Sigmoid colon (tissue), 7 donors: ENCODE results near the gene PIK3R5. TPM values are rescaled to one million over a fixed set of nuclear protein-coding genes. Genes with fewer than 3 reads are reported as not detected.

Source experiments
- DNase-seq: peaks from one replicate; pipeline ENCODE4 v3.0.0-alpha.2; 2019
- H3K27ac ChIP-seq, 4 donors: fragments of 200-600 bp; sonication (generic); one replicate each; pipeline ENCODE4 v1.5.1; 2016 to 2019; ENCODE audit warnings: mild to moderate bottlenecking in 1 of 4
- H3K27me3 ChIP-seq, 3 donors: fragments of 200-600 bp; sonication (generic); one replicate each; pipeline ENCODE4 v1.5.1; 2019; ENCODE audit warnings: mild to moderate bottlenecking in 1 of 3
- H3K36me3 ChIP-seq, 4 donors: fragments of 200-600 bp; sonication (generic); one replicate each; pipeline ENCODE4 v1.5.1; 2016 to 2019
- H3K4me1 ChIP-seq, 4 donors: fragments of 200-600 bp; sonication (generic); one replicate each; pipeline ENCODE4 v1.5.1; 2017 to 2019
- H3K4me3 ChIP-seq, 4 donors: fragments of 200-600 bp; sonication (generic); one replicate each; pipeline ENCODE4 v1.5.1; 2017 to 2019; ENCODE audit warnings: mild to moderate bottlenecking in 2 of 4, moderate library complexity in 1 of 4
- H3K9me3 ChIP-seq, 4 donors: fragments of 200-600 bp in 3 of 4; sonication (generic) in 3 of 4; one replicate each; pipeline versions ENCODE4 v1.5.1 to v1.6.1; 2013 to 2019
- CTCF ChIP-seq, 4 experiments: fragments of 450-650 bp in 3 of 4; fragments of 200-600 bp in 1 of 4; IDR thresholded peaks; one replicate each; pipeline ENCODE4 v1.5.1; 2016 to 2019; ENCODE audit warnings: antibody characterized with exemption in 4 of 4, mild to moderate bottlenecking in 3 of 4, moderate library complexity in 2 of 4
- EP300 ChIP-seq, 4 donors: sonication (generic); formaldehyde crosslinking; IDR thresholded peaks; one replicate each; pipeline ENCODE4 v1.6.1; 2017; ENCODE audit warnings: antibody characterized with exemption in 4 of 4
- POLR2A ChIP-seq, 2 donors: fragments of 450-650 bp; IDR thresholded peaks; one replicate each; pipeline ENCODE4 v1.6.1; 2016; ENCODE audit warnings: antibody characterized with exemption in 2 of 2, mild to moderate bottlenecking in 2 of 2, moderate library complexity in 2 of 2
- POLR2AphosphoS5 ChIP-seq, 4 donors: sonication (generic); formaldehyde crosslinking; IDR thresholded peaks; one replicate each; pipeline ENCODE4 v1.6.1; 2017; ENCODE audit warnings: antibody characterized with exemption in 4 of 4
- WGBS, 2 donors: extraction: QIAGEN DNeasy Blood & Tissue Kit; methylation state at CpG; one replicate each; pipeline ENCODE4 v1.1.7; 2013; 5-methylcytosine and 5-hydroxymethylcytosine counted together
- intact Hi-C: fragments of 100-400 bp; cut with DNase I; formaldehyde crosslinking; loops from one replicate; pipeline ENCODE4 v1.15.1; 2023
- polyA plus RNA-seq, 3 donors: library from polyadenylated mRNA; stranded (reverse); fragments of 200-250 nt; gene quantifications; one replicate each; pipeline ENCODE4 v1.2.3, GENCODE V29; 2013
- total RNA-seq, 4 donors: library from RNA; depleted of rRNA; stranded (reverse); fragments of >200 nt; gene quantifications; one replicate each; pipeline ENCODE4 v1.1.0, GENCODE V29; 2016
- donor health status: healthy with polysubstance abuse.
- donor health status: Bipolar disorder and iron deficiency.
- donor health status: healthy.

Gene PIK3R5
- total and polyA plus RNA-seq, 7 donors, result 2.4 to 13.6 (median 8.2) TPM

- TF ChIP-seq CTCF (IDR thresholded peaks at IDR 0.05), result no peak
- Histone ChIP-seq H3K4me1 (no peaks in the 10 kb centered on the region), H3K36me3 (no peaks in the 10 kb centered on the region), H3K27me3 (peaks cover 0 to 3% (median 0%) of the 10 kb centered on the region in 3 donors), H3K27ac (no peak overlapping the region), H3K9me3 (peaks cover 0 to 1% (median 0%) of the 10 kb centered on the region in 4 donors), H3K4me3 (no peak overlapping the region)
- intact Hi-C loops, result no loop called here
- DNase-seq, result no peak
- 74 to 84% methylated on average over 9 of the region's 9 CpGs for WGBS, 2 donors
These were observed 16.3 kb downstream of the PIK3R5 start for GRCh38 chr17:8949061-8949661.

GRCh38 chr17:8948462-8948861 is 17.0 kb downstream of the PIK3R5 start:
- Histone ChIP-seq H3K4me3 (no peak overlapping the region), H3K27ac (no peak overlapping the region), H3K9me3 (peaks cover 0 to 1% (median 0%) of the 10 kb centered on the region in 4 donors), H3K4me1 (no peaks in the 10 kb centered on the region), H3K36me3 (no peaks in the 10 kb centered on the region), H3K27me3 (peaks cover 0 to 5% (median 0%) of the 10 kb centered on the region in 3 donors)
- TF ChIP-seq POLR2AphosphoS5 (IDR thresholded peaks at IDR 0.05) (no peak), EP300 (IDR thresholded peaks at IDR 0.05) (no peak), CTCF (IDR thresholded peaks at IDR 0.05) (no peak), POLR2A (IDR thresholded peaks at IDR 0.05) (no peak)
- intact Hi-C loops, result no loop called here
- WGBS, 2 donors, result 83 to 92% methylated on average over 7 of the region's 7 CpGs
- DNase-seq, result no peak

- 93 to 94% methylated on average over 7 of the region's 7 CpGs for WGBS, 2 donors
- H3K27ac ChIP-seq, result no peak overlapping the region
- H3K36me3 ChIP-seq, result no peaks in the 10 kb centered on the region
- peaks cover 0 to 1% (median 0%) of the 10 kb centered on the region in 4 donors for H3K9me3 ChIP-seq
- peaks cover 0 to 7% (median 0%) of the 10 kb centered on the region in 3 donors for H3K27me3 ChIP-seq
- intact Hi-C loops, result no loop called here
- no peak for DNase-seq
- no peak for TF ChIP-seq CTCF (IDR thresholded peaks at IDR 0.05)
- H3K4me3 ChIP-seq, result no peak overlapping the region
- H3K4me1 ChIP-seq, result no peaks in the 10 kb centered on the region
These were observed 18.3 kb downstream of the PIK3R5 start for GRCh38 chr17:8947201-8947600.

- Histone ChIP-seq H3K36me3 (no peaks in the 10 kb centered on the region), H3K27me3 (peaks cover 0 to 9% (median 0%) of the 10 kb centered on the region in 3 donors), H3K27ac (no peak overlapping the region), H3K4me1 (no peaks in the 10 kb centered on the region), H3K9me3 (peaks cover 0 to 1% (median 0%) of the 10 kb centered on the region in 4 donors), H3K4me3 (no peak overlapping the region)
- intact Hi-C loops, result no loop called here
- no peak for TF ChIP-seq EP300 (IDR thresholded peaks at IDR 0.05)
- no peak for DNase-seq
- WGBS, 2 donors, result 89 to 91% methylated on average over 6 of the region's 6 CpGs
These were observed 19.0 kb downstream of the PIK3R5 start for GRCh38 chr17:8946476-8946875.

- 85 to 88% methylated on average over 8 of the region's 8 CpGs for WGBS, 2 donors
These were observed 19.4 kb downstream of the PIK3R5 start for GRCh38 chr17:8946071-8946470.

More at GRCh38 chr17:8946071-8946470, 19.4 kb downstream of the PIK3R5 start:
- Histone ChIP-seq H3K27me3 (peaks cover 0 to 11% (median 0%) of the 10 kb centered on the region in 3 donors), H3K4me1 (no peaks in the 10 kb centered on the region), H3K9me3 (peaks cover 0 to 1% (median 0%) of the 10 kb centered on the region in 4 donors), H3K36me3 (no peaks in the 10 kb centered on the region), H3K27ac (no peak overlapping the region), H3K4me3 (no peak overlapping the region)
- no peak for DNase-seq
- TF ChIP-seq EP300 (IDR thresholded peaks at IDR 0.05) (no peak), POLR2AphosphoS5 (IDR thresholded peaks at IDR 0.05) (no peak), CTCF (IDR thresholded peaks at IDR 0.05) (no peak), POLR2A (IDR thresholded peaks at IDR 0.05) (no peak)
- intact Hi-C loops, result no loop called here
